Endothelial cell (in vitro differentiated cells): ENCODE results near the gene ORAI3. TPM values are rescaled to one million over a fixed set of nuclear protein-coding genes. Genes with fewer than 3 reads are reported as not detected.

Experiments used
- DNase-seq: peaks from one replicate; pipeline ENCODE4 v3.0.0; 2021; ENCODE audit warnings: low spot score
- H3K27ac Mint-ChIP-seq: one replicate; pipeline ENCODE4 v1.8.0; 2021; ENCODE audit warnings: mixed read lengths, inconsistent platforms; ENCODE audit not compliant: unreplicated experiment
- H3K27me3 Mint-ChIP-seq: one replicate; pipeline ENCODE4 v1.8.0; 2021; ENCODE audit warnings: mild to moderate bottlenecking, moderate library complexity, mixed read lengths, inconsistent platforms; ENCODE audit not compliant: unreplicated experiment
- H3K36me3 Mint-ChIP-seq: one replicate; pipeline ENCODE4 v1.8.0; 2021; ENCODE audit warnings: mild to moderate bottlenecking, low read depth, mixed read lengths, inconsistent platforms; ENCODE audit not compliant: unreplicated experiment
- H3K4me1 Mint-ChIP-seq: one replicate; pipeline ENCODE4 v1.8.0; 2021; ENCODE audit warnings: mild to moderate bottlenecking, mixed read lengths, inconsistent platforms; ENCODE audit not compliant: unreplicated experiment
- H3K4me3 Mint-ChIP-seq: one replicate; pipeline ENCODE4 v1.8.0; 2021; ENCODE audit warnings: mild to moderate bottlenecking, mixed read lengths, inconsistent platforms; ENCODE audit not compliant: unreplicated experiment
- H3K9me3 Mint-ChIP-seq: one replicate; pipeline ENCODE4 v1.8.0; 2021; ENCODE audit warnings: mixed read lengths, inconsistent platforms; ENCODE audit not compliant: unreplicated experiment
- CTCF ChIP-seq: fragments of 200-600 bp; sonication (generic); IDR thresholded peaks from one replicate; pipeline ENCODE4 v1.5.0; 2021; ENCODE audit warnings: antibody characterized with exemption; ENCODE audit not compliant: unreplicated experiment
- total RNA-seq: library from RNA; stranded (reverse); fragmentation: NEBNext Ultra II Directional; extraction: Animal tissue kit (Norgen Biotek cat#: 25700); gene quantifications from one replicate; pipeline ENCODE4 v1.2.1, GENCODE V29; 2021; ENCODE audit not compliant: unreplicated experiment

The ORAI3 gene
- total RNA-seq, 1 donor from 2014 or later, result 42.9 TPM

GRCh38 chr16:30910427-30911029 lies 38.3 kb upstream of the ORAI3 start:
- H3K9me3 Mint-ChIP-seq, result no peaks in the 10 kb centered on the region
- DNase-seq, result no peak
- no peak for TF ChIP-seq CTCF
- peaks cover 6% of the 10 kb centered on the region for H3K4me1 Mint-ChIP-seq
- no peaks in the 10 kb centered on the region for H3K36me3 Mint-ChIP-seq
- H3K27me3 Mint-ChIP-seq, result peaks cover 2% of the 10 kb centered on the region
- no peak overlapping the region for H3K4me3 Mint-ChIP-seq
- H3K27ac Mint-ChIP-seq, result no peak overlapping the region

GRCh38 chr16:30912794-30913412 lies 36.0 kb upstream of the ORAI3 start:
- no peak overlapping the region for H3K4me3 Mint-ChIP-seq
- no peak for DNase-seq
- H3K36me3 Mint-ChIP-seq, result no peaks in the 10 kb centered on the region
- TF ChIP-seq CTCF, result no peak
- H3K27me3 Mint-ChIP-seq, result peaks cover 4% of the 10 kb centered on the region
- H3K4me1 Mint-ChIP-seq, result peaks cover 1% of the 10 kb centered on the region
- H3K9me3 Mint-ChIP-seq, result no peaks in the 10 kb centered on the region
- peak overlapping the region; percentile 48 for H3K27ac Mint-ChIP-seq

- no peaks in the 10 kb centered on the region for H3K36me3 Mint-ChIP-seq
- H3K9me3 Mint-ChIP-seq, result no peaks in the 10 kb centered on the region
- no peak overlapping the region for H3K27ac Mint-ChIP-seq
- no peak for DNase-seq
- no peak overlapping the region for H3K4me3 Mint-ChIP-seq
- TF ChIP-seq CTCF, result no peak
- peaks cover 3% of the 10 kb centered on the region for H3K27me3 Mint-ChIP-seq
- H3K4me1 Mint-ChIP-seq, result no peaks in the 10 kb centered on the region
These were observed 34.0 kb upstream of the ORAI3 start for GRCh38 chr16:30914830-30915229.

- Mint-ChIP-seq H3K36me3 (no peaks in the 10 kb centered on the region), H3K9me3 (no peaks in the 10 kb centered on the region)
These were observed 30.3 kb upstream of the ORAI3 start for GRCh38 chr16:30918614-30919013.

More at GRCh38 chr16:30918614-30919013, 30.3 kb upstream of the ORAI3 start:
- H3K4me1 Mint-ChIP-seq, result peaks cover 6% of the 10 kb centered on the region
- H3K27ac Mint-ChIP-seq, result no peak overlapping the region
- TF ChIP-seq CTCF, result no peak
- H3K27me3 Mint-ChIP-seq, result peaks cover 13% of the 10 kb centered on the region
- no peak overlapping the region for H3K4me3 Mint-ChIP-seq
- no peak for DNase-seq
